ENCODE measurements around the gene RSPO3. TPM values are rescaled to one million over a fixed set of nuclear protein-coding genes. Genes with fewer than 3 reads are reported as not detected.
A peak's percentile ranks its signal among the peaks of the same experiment; 100 is the strongest.

Gene RSPO3
- polyA plus RNA-seq, 2 of the 4 experiments (the other 2 are of a cell fraction): 32.4 to 128 TPM

DNA sequence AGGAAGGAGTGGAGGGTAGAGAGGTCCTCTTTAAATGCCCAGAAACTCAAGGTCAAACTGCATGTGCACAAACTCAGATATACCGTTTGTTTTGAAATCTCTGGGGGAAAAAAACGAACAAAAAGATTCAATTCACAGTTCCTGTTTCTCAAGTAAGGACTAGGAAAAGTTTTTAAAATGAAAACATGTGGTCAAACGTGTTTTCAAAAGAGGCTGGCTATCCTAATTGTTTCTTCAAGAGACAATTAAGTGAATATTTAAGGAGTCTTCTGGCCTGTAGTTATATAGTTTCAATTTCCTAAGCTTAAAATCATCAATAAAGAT, 3.1 kb downstream of the RSPO3 start:
- Histone ChIP-seq H3K27ac (peak overlapping the region; percentile 98 to 100), H3K4me1 (peaks cover 40% of the 10 kb centered on the region), H3K4me2 (peak overlapping the region; percentile 92), H3K9me3 (no peaks in the 10 kb centered on the region), H3K4me3 (peak overlapping the region; percentile 90)
- ATAC-seq (no peak), DNase-seq (ENCODE audit: low read depth in 1 of 2, low spot score in 1 of 2) (no peak), FAIRE-seq (no peak)
- 6% methylated on average over 3 of the region's 3 CpGs for WGBS (ENCODE audit: missing lambda C conversion rate)
- TF ChIP-seq HOXA7 (CRISPR knock-in tag; IDR thresholded peaks at IDR 0.05) (no peak), NR3C1 (IDR thresholded peaks at IDR 0.05) (no peak), RFX5 (IDR thresholded peaks at IDR 0.05) (no peak)
- CTCF ChIA-PET: interaction anchor here (0.7 to 2.6 kb wide), 15 partner anchors 9 to 1126 kb away, joined by 3 to 12 read pairs (median 4); no protein-coding TSS in a partner anchor
- POLR2A ChIA-PET: no interaction called here

- peak overlapping the region; percentile 90; the same call in 2 of the 3 replicates for H3K4me3 ChIP-seq
- H3K27ac ChIP-seq: peak overlapping the region; percentile 57 to 98; a peak in 5 of 6 replicates
- TF ChIP-seq TP53 (CRISPR knock-in tag; IDR thresholded peaks at IDR 0.05) (no peak), POLR2A (IDR thresholded peaks at IDR 0.05; ENCODE audit: low read length) (no peak), FOXS1 (CRISPR knock-in tag; IDR thresholded peaks at IDR 0.05) (no peak), RNF2 (IDR thresholded peaks at IDR 0.05; ENCODE audit: borderline replicate concordance, low read depth) (no peak), ZSCAN20 (CRISPR knock-in tag; IDR thresholded peaks at IDR 0.05) (no peak), RCOR1 (IDR thresholded peaks at IDR 0.05; ENCODE audit: low read depth, low read length) (no peak), KDM1A (IDR thresholded peaks at IDR 0.05; ENCODE audit: low read depth) (no peak), HES2 (IDR thresholded peaks at IDR 0.05) (no peak), CBX8 (IDR thresholded peaks at IDR 0.05) (no peak), POLR2AphosphoS2 (conservative IDR thresholded peaks at IDR 0.05; ENCODE audit: low read length) (no peak), SMC3 (IDR thresholded peaks at IDR 0.05) (no peak), HDAC2 (IDR thresholded peaks at IDR 0.05) (no peak), NR3C1 (IDR thresholded peaks at IDR 0.05) (no peak)
- TF ChIP-seq, protein P1, sequence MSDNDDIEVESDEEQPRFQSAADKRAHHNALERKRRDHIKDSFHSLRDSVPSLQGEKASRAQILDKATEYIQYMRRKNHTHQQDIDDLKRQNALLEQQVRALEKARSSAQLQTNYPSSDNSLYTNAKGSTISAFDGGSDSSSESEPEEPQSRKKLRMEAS (IDR thresholded peaks at IDR 0.05): no peak
- TF ChIP-seq, protein P2, sequence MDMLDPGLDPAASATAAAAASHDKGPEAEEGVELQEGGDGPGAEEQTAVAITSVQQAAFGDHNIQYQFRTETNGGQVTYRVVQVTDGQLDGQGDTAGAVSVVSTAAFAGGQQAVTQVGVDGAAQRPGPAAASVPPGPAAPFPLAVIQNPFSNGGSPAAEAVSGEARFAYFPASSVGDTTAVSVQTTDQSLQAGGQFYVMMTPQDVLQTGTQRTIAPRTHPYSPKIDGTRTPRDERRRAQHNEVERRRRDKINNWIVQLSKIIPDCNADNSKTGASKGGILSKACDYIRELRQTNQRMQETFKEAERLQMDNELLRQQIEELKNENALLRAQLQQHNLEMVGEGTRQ (IDR thresholded peaks at IDR 0.05): no peak
- TF ChIP-seq, protein P3, sequence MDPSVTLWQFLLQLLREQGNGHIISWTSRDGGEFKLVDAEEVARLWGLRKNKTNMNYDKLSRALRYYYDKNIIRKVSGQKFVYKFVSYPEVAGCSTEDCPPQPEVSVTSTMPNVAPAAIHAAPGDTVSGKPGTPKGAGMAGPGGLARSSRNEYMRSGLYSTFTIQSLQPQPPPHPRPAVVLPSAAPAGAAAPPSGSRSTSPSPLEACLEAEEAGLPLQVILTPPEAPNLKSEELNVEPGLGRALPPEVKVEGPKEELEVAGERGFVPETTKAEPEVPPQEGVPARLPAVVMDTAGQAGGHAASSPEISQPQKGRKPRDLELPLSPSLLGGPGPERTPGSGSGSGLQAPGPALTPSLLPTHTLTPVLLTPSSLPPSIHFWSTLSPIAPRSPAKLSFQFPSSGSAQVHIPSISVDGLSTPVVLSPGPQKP (IDR thresholded peaks at IDR 0.05; ENCODE audit: low read depth, low read length): no peak
- peaks cover 66% of the 10 kb centered on the region for H3K4me1 ChIP-seq
- POLR2A ChIA-PET: no interaction called here
- DNase-seq (ENCODE audit: low read depth in 1 of 2, low spot score in 1 of 2) (no peak), FAIRE-seq (no peak), ATAC-seq (no peak)
- CTCF ChIA-PET: no interaction called here
- H3K9me3 ChIP-seq: no peaks in the 10 kb centered on the region
- H3K4me2 ChIP-seq: peak overlapping the region; percentile 92
These were observed 5.7 kb downstream of the RSPO3 start for GRCh38 chr6:127124172-127124571.

- Histone ChIP-seq H3K4me1 (peaks cover 71% of the 10 kb centered on the region), H3K4me2 (peak overlapping the region; percentile 92), H3K27ac (peak overlapping the region; percentile 72 to 98; a peak in 5 of 6 replicates), H3K4me3 (peak overlapping the region; percentile 6; the same call in 1 of the 3 replicates), H3K9me3 (no peaks in the 10 kb centered on the region)
- POLR2A ChIA-PET: no interaction called here
- TF ChIP-seq RNF2 (IDR thresholded peaks at IDR 0.05; ENCODE audit: borderline replicate concordance, low read depth): no peak
- TF ChIP-seq HEYL (CRISPR knock-in tag; IDR thresholded peaks at IDR 0.05): no peak
- no peak for TF ChIP-seq CEBPB (IDR thresholded peaks at IDR 0.05)
- TF ChIP-seq RAD21 (conservative IDR thresholded peaks at IDR 0.05 in 1 of 2, IDR thresholded peaks at IDR 0.05 in 1 of 2): no peak
- TF ChIP-seq EP300 (IDR thresholded peaks at IDR 0.05): no peak
- TF ChIP-seq CHD2 (IDR thresholded peaks at IDR 0.05; ENCODE audit: low read length, partially characterized antibody): no peak
- TF ChIP-seq NFE2L2 (conservative IDR thresholded peaks at IDR 0.05; ENCODE audit: low read length): no peak
- TF ChIP-seq RARB (CRISPR knock-in tag; IDR thresholded peaks at IDR 0.05): no peak
- no peak for TF ChIP-seq POLR2AphosphoS2 (conservative IDR thresholded peaks at IDR 0.05; ENCODE audit: low read length)
- TF ChIP-seq, protein P3 (IDR thresholded peaks at IDR 0.05; ENCODE audit: low read depth, low read length): no peak
- no peak for TF ChIP-seq SMC3 (IDR thresholded peaks at IDR 0.05)
- TF ChIP-seq NPAS2 (CRISPR knock-in tag; IDR thresholded peaks at IDR 0.05; ENCODE audit: borderline replicate concordance): no peak
- no peak for TF ChIP-seq ZC3H11A (IDR thresholded peaks at IDR 0.05)
- TF ChIP-seq FOSL2 (IDR thresholded peaks at IDR 0.05): no peak
- no peak for TF ChIP-seq FOSL2 (CRISPR knock-in tag; IDR thresholded peaks at IDR 0.05)
- ATAC-seq (no peak), FAIRE-seq (no peak), DNase-seq (ENCODE audit: low read depth in 1 of 2, low spot score in 1 of 2) (no peak)
- CTCF ChIA-PET: no interaction called here
These were observed 6.2 kb downstream of the RSPO3 start for GRCh38 chr6:127124680-127125079.
